Hypothalamus (tissue), 51 donors: ENCODE data around the gene LCN2.

ENCODE experiments used
- DNase-seq, 51 donors: peaks; one replicate each; lab custom pipeline; 2025; lab: John Stamatoyannopoulos, UW

The LCN2 gene

DNA sequence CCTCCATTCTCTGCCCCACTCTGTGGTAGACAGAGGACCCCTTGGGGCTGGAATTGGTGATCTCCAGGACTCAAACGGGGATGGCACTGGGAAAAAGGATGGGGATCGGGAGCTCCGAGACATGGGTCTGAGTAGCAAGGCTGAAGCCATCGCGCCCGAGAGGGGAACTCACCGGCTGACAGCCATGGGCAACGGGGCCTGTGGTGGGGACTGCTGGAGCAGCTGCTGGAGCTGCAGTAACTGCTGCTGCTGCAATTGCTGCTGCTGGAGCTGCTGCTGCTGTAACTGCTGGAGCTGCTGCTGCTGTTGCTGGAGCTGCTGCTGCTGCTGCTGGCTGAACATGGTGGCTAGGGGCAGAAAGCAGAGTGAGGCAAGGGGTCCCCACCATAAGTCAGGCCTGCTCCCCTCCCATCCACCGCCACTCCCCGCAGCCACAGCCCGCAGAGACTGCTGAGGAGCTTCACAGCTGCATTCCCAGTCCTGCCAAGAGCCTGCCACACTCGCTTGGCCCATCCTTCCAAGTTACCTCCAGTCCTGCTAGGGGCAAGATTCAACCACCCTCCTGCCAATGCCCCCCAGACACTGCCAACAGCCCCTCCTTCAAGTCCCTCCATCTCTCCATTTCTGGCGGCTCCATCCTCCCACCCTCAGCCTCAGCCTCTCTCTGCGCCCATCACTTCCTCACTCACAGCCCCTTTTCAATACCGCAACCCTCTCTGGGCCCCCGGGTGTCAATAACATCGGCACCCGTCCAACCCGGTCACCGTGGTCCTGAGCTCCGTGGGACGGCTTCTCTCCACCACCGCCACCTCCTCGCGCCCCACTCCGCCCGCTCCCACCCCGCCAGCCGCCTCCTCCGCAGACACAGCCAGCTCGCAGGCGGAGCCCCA is 41.5 kb downstream of the LCN2 start:
- peak in 18 of 51 donors; percentile 22 to 68 (median 58) for DNase-seq

DNA sequence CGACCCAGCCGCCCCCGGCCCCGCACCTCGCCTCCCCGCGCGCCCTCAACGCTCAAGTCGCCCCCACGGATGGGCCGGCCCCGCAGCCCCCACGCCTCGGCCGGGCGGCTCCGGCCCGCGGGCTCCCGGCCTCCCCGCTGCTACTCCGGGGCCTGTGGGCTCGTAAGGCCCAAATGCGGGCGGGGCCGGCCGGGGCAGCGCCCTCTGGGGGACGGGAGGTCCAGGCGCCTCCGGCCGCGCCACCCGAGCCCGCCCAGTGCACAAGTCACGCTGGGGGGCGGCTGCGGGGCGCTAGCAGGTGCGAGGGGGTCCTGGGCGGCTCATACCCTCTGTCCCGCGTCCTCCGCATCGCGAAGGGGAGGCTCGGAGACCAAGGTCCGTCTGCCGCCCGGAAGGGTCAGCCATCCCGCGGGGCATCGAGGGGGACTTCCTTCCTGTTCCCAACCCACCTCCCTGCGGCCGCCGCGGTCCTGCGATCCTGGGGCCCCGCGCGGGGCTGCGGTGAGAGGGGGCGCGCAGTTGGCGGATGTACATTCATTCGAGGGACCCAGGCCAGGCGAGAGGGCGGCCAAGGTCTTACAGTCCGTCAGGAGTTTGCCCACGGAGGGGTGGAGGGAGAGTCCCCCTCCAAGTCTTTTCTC is 42.3 kb downstream of the LCN2 start, which contains the start of gene CIZ1:
CIZ1 (minus strand) TSS at position 167 of the 641 bp plus-strand sequence. CDS start 715 bp downstream, outside the sequence.
- DNase-seq = peak in 47 of 51 donors; percentile 12 to 85 (median 62)

DNA sequence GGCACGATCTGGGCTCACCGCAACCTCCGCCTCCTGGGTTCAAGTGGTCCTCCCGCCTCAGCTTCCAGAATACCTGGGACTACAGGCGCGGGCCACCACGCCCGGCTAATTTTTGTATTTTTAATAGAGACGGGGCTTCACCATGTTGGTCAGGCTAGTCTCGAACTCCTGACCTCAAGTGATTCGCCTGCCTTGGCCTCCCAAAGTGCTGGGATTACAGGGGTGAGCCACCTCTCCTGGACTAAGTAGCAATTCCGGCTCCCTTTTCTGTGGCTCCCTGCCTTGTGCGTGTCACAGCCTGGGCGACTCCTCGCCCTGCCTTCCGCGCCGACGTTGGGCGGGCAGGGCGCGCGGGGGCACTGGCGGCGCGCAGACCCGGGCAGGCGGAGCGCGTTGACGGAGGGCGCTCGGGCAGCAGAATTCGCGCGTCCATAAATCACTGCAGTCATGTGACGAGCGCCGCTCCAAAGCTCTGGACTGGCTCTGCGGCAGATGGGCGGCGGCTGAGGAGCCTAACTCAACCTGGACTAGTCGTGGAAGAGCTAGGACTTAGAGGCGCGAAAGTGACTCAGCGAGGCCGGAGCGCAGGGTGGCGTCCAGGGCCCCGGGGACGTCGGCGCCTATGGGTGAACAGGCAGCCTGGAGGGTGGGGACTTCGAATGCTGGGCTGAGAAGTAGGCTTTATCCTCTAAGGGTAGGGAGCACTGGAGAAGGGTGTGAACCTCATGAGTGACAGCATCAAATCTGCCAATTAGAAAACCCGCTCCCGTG is 43.5 kb downstream of the LCN2 start:
- peak in 42 of 51 donors; percentile 13 to 83 (median 46) for DNase-seq

DNA sequence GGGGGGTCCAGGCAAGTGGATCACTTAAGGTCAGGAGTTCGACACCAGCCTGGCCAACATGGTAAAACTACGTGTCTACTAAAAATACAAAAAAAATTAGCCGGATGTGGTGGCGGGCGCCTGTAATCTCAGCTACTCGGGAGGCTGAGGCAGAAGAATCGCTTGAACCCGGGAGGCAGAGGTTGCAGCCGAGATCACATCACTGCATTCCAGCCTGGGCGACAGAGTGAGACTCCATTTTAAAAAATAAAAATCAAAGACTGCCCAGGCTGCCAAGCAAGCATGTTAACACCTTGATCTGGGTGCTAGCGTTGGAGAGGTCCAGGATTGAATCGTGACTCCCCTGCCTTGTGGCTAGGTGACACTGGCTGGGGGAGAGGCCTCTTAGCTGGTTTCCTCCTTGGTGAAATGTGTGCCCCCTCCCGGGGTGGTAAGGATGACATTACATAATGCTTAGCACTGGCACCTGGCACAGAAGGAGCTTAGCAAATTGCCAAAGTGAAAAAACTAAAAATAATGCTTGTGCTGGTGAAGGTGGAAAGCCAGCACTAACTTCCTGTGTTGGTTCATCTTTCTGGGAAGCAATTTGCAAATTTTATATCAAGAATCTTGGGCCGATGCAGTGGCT is 44.3 kb downstream of the LCN2 start:
- peak in 2 of 51 donors; percentile 3 to 34 for DNase-seq

DNA sequence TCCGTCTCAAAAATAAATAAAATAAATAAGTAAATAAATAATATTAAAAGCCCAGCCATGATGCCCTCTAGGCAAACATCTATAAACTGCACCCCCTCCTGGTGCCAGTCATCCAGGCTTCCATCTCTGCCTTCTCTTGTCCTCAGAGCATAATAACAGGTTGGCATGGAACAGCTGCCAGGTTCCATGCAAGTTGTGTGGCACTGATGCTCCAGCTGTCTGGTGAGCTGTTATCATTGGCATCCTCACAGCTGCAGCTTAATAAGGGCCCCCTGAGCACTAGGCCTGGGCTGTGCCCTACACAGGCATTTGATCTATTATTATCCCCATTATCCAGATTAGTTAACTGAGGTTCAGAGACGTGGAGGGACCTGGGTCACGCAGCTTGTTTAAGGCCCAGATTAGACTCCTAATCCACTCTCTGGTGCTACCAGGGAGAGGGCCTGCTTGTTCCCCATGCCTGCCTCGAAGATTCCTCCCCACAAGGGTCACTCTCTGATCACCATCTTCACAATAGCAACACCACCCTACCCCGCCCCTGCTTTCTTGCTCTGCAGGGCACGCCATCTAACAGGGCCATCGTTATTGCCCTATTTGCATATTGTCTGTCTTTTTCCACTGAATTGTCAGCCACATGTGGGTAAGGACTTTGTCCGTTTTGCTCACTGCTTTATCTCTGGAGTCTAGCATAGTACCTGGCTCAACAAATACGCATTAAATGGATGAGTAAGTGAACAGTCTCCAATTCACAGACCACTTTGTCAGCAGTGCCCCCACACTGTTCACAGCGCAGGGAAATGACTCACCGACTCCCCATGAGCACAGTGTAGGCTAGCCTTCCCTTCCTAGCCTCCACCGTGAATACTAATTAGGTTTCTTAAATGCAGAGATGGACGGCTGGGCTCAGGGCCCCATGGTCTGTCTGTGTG is 52.5 kb downstream of the LCN2 start:
- DNase-seq = peak in 3 of 51 donors; percentile 16 to 50 (median 17)

DNA sequence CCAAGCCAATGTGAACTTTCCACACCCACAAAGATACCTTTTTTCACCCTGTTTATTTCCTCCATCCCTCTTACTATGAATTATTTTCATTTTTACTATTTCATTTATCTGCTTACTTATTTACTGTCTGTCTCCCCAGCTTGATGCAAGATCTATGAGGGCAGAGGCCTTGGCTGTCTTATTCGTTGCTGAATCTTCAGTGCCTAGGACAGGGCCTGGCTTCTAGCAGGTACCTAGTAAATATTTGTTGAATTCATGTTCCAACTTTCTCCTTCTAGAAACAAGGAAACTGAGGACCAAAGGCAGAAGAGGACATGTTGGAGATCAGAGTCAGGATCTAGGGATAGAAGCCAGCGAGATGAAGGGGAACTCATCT is 53.4 kb downstream of the LCN2 start:
- DNase-seq = no peak
